HUES6 (cell line): ENCODE data around the gene APOF.
"Not testable (repeated sequence)": the region's sequence is repeated elsewhere in the genome, so short reads cannot be mapped to it uniquely, and the experiment has no call there.

Experiments
- H3K27ac ChIP-seq: 2 replicates; pipeline ENCODE4 v1.7.0; 2013; ENCODE audit warnings: low read depth, mild to moderate bottlenecking, low read length, inconsistent platforms
- H3K27me3 ChIP-seq: 2 replicates; pipeline ENCODE4 v1.6.1; 2013; ENCODE audit warnings: low read length; ENCODE audit not compliant: control insufficient read depth, insufficient read depth
- H3K36me3 ChIP-seq: 2 replicates; pipeline ENCODE4 v1.6.1; 2013; ENCODE audit warnings: low read length; ENCODE audit not compliant: control insufficient read depth, insufficient read depth
- H3K4me1 ChIP-seq: 2 replicates; pipeline ENCODE4 v1.6.1; 2013; ENCODE audit warnings: low read length; ENCODE audit not compliant: control insufficient read depth, insufficient read depth
- H3K4me3 ChIP-seq: 2 replicates; pipeline ENCODE4 v1.5.1; 2013; ENCODE audit warnings: low read depth, low read length
- H3K9ac ChIP-seq: one replicate; pipeline ENCODE4 v1.6.1; 2013; ENCODE audit warnings: mild to moderate bottlenecking, low read length
- H3K9me3 ChIP-seq: 2 replicates; pipeline ENCODE4 v1.6.1; 2013; ENCODE audit warnings: low read depth, low read length; ENCODE audit not compliant: control insufficient read depth, insufficient read depth

Gene APOF

GRCh38 chr12:56362130-56363059, at the start of gene APOF:
Gene APOF, minus strand, starts transcription at chr12:56362857. Its CDS starts 112 bp downstream, at chr12:56362745.
- no peak within 1 kb of the TSS for H3K27ac ChIP-seq

DNA sequence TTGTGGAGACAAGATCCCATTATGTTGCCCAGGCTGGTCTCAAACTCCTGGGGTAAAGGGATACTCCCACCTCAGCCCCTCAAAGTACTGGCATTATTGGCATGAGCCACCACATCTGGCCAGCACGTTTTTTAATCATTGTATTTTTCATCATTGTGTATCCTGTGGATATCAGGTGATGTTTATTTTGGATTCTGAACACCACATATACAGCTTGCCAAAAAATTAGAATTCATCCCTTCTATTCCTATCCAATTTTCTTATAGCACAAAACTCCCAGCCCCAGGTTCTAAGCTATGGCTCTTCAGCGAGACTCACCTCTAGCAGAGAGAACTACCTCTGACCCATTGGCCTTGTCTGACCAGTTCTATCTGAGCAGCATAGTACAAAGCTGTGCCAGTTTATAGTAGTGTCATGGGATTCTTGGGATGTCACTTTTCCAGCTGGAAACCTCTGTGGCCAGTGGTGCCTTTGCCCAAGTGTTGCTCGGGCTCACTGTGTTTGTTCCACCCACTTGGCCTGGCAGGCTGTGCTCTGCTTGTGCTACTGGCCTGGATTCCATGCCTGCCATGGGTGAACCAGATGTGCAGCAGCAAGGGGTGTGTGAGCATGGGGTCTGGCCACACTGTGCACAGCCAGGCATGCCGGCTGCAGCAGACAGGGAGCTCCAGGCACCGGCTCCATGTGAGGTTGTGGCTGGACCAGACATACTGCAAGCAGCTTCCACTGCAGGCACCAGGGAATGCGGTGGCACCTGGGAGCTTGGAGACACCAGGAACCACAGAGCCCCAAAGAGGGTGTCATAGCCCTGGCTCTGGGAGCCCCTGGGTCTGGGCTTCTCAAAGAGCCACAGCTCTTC, 49.4 kb upstream of the APOF start:
- Histone ChIP-seq H3K4me3 (no peak overlapping the region), H3K36me3 (peaks cover 35% of the 10 kb centered on the region), H3K9me3 (no peaks in the 10 kb centered on the region), H3K27ac (no peak overlapping the region), H3K27me3 (no peaks in the 10 kb centered on the region), H3K4me1 (no peaks in the 10 kb centered on the region), H3K9ac (no peak overlapping the region)

More at GRCh38 chr12:56362130-56363059, at the start of gene APOF:
- no peak within 1 kb of the TSS for H3K9ac ChIP-seq
- H3K4me3 ChIP-seq, result no peak within 1 kb of the TSS
- H3K9me3 ChIP-seq, result no peaks in the 10 kb centered on the region
- no peaks in the 10 kb centered on the region; the same call in 1 of the 2 replicates for H3K27me3 ChIP-seq
- H3K4me1 ChIP-seq, result no peaks in the 10 kb centered on the region
- no peaks in the 10 kb centered on the region for H3K36me3 ChIP-seq

DNA sequence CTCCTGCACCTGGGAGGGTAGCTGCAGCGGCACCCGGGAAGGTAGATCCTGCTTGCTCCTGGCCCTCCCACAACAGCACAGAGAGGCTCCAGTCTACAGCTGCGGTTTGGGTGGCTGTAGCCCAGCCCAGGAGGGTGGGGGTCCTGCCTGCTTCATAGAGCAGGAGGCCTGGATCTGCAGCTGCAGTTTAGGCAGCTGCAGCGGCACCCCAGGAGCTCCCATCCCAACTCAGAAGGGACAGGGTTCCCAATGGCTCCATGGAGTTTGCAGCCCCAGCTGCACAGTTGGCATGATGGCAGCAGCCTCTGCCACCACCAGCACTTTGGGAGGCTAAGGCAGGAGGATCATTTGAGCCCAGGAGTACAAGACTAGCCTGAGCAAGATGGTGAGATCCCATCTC, 48.1 kb upstream of the APOF start:
- peaks cover 23% of the 10 kb centered on the region for H3K36me3 ChIP-seq
- no peak overlapping the region for H3K27ac ChIP-seq
- no peaks in the 10 kb centered on the region for H3K9me3 ChIP-seq
- no peaks in the 10 kb centered on the region for H3K4me1 ChIP-seq
- no peak overlapping the region for H3K4me3 ChIP-seq
- H3K27me3 ChIP-seq, result no peaks in the 10 kb centered on the region
- H3K9ac ChIP-seq, result no peak overlapping the region

GRCh38 chr12:56408799-56409417, 46.3 kb upstream of the APOF start:
- Histone ChIP-seq H3K36me3 (peaks cover 11% of the 10 kb centered on the region), H3K27me3 (no peaks in the 10 kb centered on the region), H3K27ac (no peak overlapping the region), H3K4me3 (no peak overlapping the region), H3K9me3 (no peaks in the 10 kb centered on the region), H3K9ac (no peak overlapping the region), H3K4me1 (no peaks in the 10 kb centered on the region)

- H3K9ac ChIP-seq, H3K9me3 ChIP-seq, H3K4me3 ChIP-seq, H3K27me3 ChIP-seq, H3K36me3 ChIP-seq, H3K27ac ChIP-seq, H3K4me1 ChIP-seq: not testable (repeated sequence)
These were observed 41.6 kb upstream of the APOF start for GRCh38 chr12:56404227-56404626.

DNA sequence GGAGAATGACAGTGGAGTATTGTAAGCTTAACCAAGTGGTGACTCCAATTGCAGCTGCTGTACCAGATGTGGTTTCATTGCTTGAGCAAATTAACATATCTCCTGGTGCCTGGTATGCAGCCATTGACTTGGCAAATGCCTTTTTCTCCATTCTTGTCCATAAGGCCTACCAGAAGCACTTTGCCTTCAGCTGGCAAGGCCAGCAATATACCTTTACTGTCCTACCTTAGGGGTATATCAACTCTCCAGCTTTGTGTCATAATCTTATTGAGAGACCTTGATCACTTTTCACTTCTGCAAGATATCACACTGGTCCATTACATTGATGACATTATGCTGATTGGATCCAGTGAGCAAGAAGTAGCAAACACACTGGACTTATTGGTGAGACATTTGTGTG, 39.0 kb upstream of the APOF start:
- not testable (repeated sequence) for H3K27ac ChIP-seq, H3K27me3 ChIP-seq, H3K4me1 ChIP-seq, H3K9ac ChIP-seq, H3K36me3 ChIP-seq, H3K4me3 ChIP-seq
- peaks cover 16% of the 10 kb centered on the region for H3K9me3 ChIP-seq

DNA sequence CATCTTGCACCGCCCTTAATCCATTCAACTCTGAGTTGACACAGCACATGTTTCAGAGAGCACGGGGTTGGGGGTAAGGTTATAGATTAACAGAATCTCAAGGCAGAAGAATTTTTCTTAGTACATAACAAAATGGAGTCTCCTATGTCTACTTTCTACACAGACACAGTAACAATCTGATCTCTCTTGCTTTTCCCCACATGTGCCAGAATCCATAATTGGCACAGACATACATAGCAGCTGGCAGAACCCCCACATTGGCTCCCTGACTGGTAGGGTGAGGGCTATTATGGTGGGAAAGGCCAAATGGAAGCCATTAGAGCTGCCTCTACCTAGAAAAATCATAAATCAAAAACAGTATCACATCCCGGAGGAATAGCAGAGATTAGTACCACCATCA, 38.5 kb upstream of the APOF start:
- not testable (repeated sequence) for H3K27ac ChIP-seq, H3K4me3 ChIP-seq
- peaks cover 16% of the 10 kb centered on the region for H3K9me3 ChIP-seq

GRCh38 chr12:56399466-56399865, 36.8 kb upstream of the APOF start:
- H3K27me3 ChIP-seq, H3K4me1 ChIP-seq, H3K4me3 ChIP-seq, H3K27ac ChIP-seq, H3K36me3 ChIP-seq, H3K9ac ChIP-seq: not testable (repeated sequence)
- H3K9me3 ChIP-seq, result peaks cover 16% of the 10 kb centered on the region

More for the DNA sequence above, 38.5 kb upstream of the APOF start:
- H3K27me3 ChIP-seq, H3K36me3 ChIP-seq, H3K9ac ChIP-seq, H3K4me1 ChIP-seq: not testable (repeated sequence)

- Histone ChIP-seq H3K9me3 (peaks cover 16% of the 10 kb centered on the region), H3K9ac (no peak overlapping the region), H3K27ac (no peak overlapping the region), H3K36me3 (no peaks in the 10 kb centered on the region), H3K27me3 (no peaks in the 10 kb centered on the region), H3K4me3 (no peak overlapping the region), H3K4me1 (no peaks in the 10 kb centered on the region)
These were observed 35.7 kb upstream of the APOF start for GRCh38 chr12:56398324-56398723.

DNA sequence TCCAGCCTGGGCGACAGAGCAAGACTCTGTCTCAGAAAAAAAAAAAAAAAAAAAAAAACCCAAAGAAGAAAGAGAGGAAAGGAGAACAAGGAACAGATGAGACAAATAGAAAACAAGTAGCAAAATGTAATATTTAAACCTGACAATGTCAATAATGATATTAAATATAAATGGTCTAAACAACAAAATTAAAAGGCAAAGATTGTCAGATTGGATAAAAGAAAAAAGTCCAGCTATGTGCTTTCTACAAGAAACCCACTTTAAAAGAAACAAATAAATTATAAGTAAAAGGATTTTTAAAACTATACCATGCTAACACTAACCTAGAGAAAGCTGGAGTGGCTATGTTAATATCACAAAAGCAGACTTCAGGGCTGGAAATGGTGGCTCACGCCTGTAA, 29.7 kb upstream of the APOF start:
- Histone ChIP-seq H3K36me3 (no peaks in the 10 kb centered on the region), H3K27me3 (no peaks in the 10 kb centered on the region), H3K4me1 (peaks cover 2% of the 10 kb centered on the region; the same call in 1 of the 2 replicates), H3K27ac (no peak overlapping the region), H3K4me3 (no peak overlapping the region), H3K9me3 (peaks cover under 1% of the 10 kb centered on the region; the same call in 1 of the 2 replicates), H3K9ac (no peak overlapping the region)
